Stimulated activated CD8-positive, alpha-beta memory T cell treated with anti-CD3 and anti-CD28 coated beads, Interleukin-7, amount 100 ng/mL, for 48 hours (primary cell): ENCODE data around the gene STRN4.

Source experiments
- DNase-seq, 2 donors: peaks; one replicate each; pipeline ENCODE4 v3.0.0-alpha.2; 2020; ENCODE audit warnings: low read depth in 1 of 2; ENCODE audit errors: extremely low read depth in 1 of 2

The STRN4 gene

DNA sequence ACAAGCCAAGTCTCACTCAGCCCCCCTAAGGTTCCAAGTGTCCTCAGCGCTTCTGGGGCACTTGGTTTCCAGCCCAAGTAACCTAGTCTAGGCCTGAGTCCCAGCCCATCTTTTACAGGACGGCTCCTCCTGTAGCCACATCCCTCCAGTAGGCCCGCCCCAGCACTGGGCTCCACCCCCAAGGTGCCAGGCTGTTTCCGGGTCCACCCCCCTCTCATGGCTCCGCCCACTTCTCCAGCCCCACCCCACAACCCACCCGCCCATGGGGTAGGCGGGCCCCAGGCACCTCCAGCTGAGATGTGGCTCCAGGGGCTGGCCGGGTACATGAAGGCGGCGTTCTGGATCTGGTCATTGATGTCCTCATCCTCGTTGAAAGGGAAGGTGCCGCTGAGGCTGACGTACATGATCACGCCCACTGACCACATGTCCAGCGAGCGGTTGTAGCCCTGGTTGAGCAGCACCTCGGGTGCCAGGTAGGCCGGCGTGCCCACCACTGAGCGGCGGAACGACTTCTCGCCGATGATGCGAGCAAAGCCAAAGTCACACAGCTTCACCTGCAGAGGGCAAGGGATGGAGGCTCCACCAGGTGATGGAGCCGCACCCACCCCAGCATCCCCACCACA lies 68.0 kb downstream of the STRN4 start:
- DNase-seq: peak; percentile 46 to 62

DNA sequence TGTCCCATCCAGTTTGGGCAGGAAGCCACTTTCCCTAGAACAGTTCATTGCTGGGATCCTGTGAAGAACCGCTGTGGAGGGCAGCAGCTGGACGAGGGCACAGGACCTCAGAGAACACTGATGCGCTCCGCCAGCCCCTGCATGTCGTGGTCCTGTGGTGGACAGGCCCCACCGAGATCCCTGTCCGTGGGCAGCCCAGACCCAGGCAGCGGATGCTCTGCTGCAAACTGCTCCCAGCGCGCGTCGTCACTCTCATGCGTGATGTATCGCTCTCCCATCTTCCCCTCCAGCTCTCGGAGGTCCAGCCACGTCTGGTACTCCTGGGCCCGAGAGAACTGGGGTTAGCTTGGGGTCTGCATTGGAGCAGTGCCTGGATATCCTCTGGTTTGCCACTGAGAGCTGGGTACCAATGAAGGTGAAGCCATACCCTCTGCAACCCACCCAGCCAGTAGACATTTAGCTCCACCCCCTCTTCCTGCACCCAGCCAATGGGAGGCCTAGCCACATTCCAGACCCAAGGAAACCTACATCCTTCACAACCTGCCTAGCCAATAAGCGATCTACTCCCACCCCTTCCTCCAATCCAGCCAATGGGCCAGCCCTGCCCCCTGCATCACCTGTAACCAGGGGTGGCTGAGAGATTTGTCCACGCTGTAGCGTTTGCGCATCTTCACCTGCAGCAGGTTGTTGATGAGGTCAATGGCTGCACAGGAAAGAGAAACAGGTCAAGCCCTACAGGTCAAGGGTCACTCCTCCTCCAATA lies 71.7 kb downstream of the STRN4 start:
- DNase-seq: no peak

DNA sequence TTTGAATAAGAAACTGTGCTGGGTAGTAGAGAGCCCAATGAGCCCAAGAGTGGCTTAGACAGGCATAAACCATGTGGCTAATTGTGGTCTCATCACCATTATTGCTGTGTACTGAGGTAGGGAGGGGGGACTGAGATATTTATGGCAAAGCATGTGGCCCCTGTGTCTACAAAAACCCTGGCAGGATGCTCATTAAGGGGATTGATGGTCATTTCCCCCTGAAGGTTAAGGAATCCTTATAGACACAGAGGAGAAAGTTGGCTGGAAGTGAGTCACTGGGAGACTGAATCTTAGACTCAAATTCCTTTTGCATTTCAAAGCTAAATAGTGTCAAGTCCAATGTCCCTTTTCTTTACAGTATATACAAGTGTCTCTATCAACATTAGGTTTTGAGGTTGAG lies 75.4 kb downstream of the STRN4 start:
- DNase-seq: no peak
